Endothelial cell (in vitro differentiated cells): ENCODE results near the gene ZNF253. TPM values are rescaled to one million over a fixed set of nuclear protein-coding genes. Genes with fewer than 3 reads are reported as not detected.
"Not testable (repeated sequence)": the region's sequence is repeated elsewhere in the genome, so short reads cannot be mapped to it uniquely, and the experiment has no call there.

ENCODE experiments used
- DNase-seq: peaks from one replicate; pipeline ENCODE4 v3.0.0; 2021; ENCODE audit warnings: low spot score
- H3K27ac Mint-ChIP-seq: one replicate; pipeline ENCODE4 v1.8.0; 2021; ENCODE audit warnings: mixed read lengths, inconsistent platforms; ENCODE audit not compliant: unreplicated experiment
- H3K27me3 Mint-ChIP-seq: one replicate; pipeline ENCODE4 v1.8.0; 2021; ENCODE audit warnings: mild to moderate bottlenecking, moderate library complexity, mixed read lengths, inconsistent platforms; ENCODE audit not compliant: unreplicated experiment
- H3K36me3 Mint-ChIP-seq: one replicate; pipeline ENCODE4 v1.8.0; 2021; ENCODE audit warnings: mild to moderate bottlenecking, low read depth, mixed read lengths, inconsistent platforms; ENCODE audit not compliant: unreplicated experiment
- H3K4me1 Mint-ChIP-seq: one replicate; pipeline ENCODE4 v1.8.0; 2021; ENCODE audit warnings: mild to moderate bottlenecking, mixed read lengths, inconsistent platforms; ENCODE audit not compliant: unreplicated experiment
- H3K4me3 Mint-ChIP-seq: one replicate; pipeline ENCODE4 v1.8.0; 2021; ENCODE audit warnings: mild to moderate bottlenecking, mixed read lengths, inconsistent platforms; ENCODE audit not compliant: unreplicated experiment
- H3K9me3 Mint-ChIP-seq: one replicate; pipeline ENCODE4 v1.8.0; 2021; ENCODE audit warnings: mixed read lengths, inconsistent platforms; ENCODE audit not compliant: unreplicated experiment
- CTCF ChIP-seq: fragments of 200-600 bp; sonication (generic); IDR thresholded peaks from one replicate; pipeline ENCODE4 v1.5.0; 2021; ENCODE audit warnings: antibody characterized with exemption; ENCODE audit not compliant: unreplicated experiment
- total RNA-seq: library from RNA; stranded (reverse); fragmentation: NEBNext Ultra II Directional; extraction: Animal tissue kit (Norgen Biotek cat#: 25700); gene quantifications from one replicate; pipeline ENCODE4 v1.2.1, GENCODE V29; 2021; ENCODE audit not compliant: unreplicated experiment

ZNF253 gene
- total RNA-seq, 1 donor from 2014 or later = 23.3 TPM

- H3K9me3 Mint-ChIP-seq = peaks cover 12% of the 10 kb centered on the region
Observed at GRCh38 chr19:19821366-19821951, 44.2 kb upstream of the ZNF253 start, which contains the start of gene ZNF506. TSS of gene ZNF506 (minus strand) at chr19:19821750. CDS start at chr19:19821603, 147 bp downstream.

DNA sequence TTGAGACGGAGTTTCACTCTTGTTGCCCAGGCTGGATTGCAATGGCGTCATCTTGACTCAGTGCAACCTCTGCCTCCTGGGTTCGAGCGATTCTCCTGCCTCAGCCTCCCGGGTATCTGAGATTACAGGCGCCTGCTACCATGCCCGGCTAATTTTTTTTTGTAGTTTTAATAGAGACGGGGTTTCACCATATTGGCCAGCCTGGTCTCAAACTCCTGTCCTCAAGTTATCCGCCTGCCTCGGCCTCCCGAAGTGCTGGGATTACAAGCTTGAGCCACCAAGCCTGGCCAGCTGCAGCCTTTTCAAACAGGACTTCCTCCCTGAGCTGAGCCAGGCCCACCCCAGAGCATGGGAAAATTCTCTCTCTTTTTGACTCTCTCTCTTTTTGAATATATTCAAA lies 43.7 kb upstream of the ZNF253 start:
- peak overlapping the region; percentile 92 for H3K27ac Mint-ChIP-seq
- not testable (repeated sequence) for DNase-seq, H3K27me3 Mint-ChIP-seq, H3K36me3 Mint-ChIP-seq, H3K4me1 Mint-ChIP-seq
- H3K4me3 Mint-ChIP-seq = peak overlapping the region; percentile 88
- H3K9me3 Mint-ChIP-seq = peaks cover 12% of the 10 kb centered on the region

More at GRCh38 chr19:19821366-19821951, 44.2 kb upstream of the ZNF253 start, which contains the start of gene ZNF506:
- peaks cover 7% of the 10 kb centered on the region for H3K36me3 Mint-ChIP-seq
- H3K4me3 Mint-ChIP-seq = peak within 1 kb of the TSS; percentile 99
- peaks cover 1% of the 10 kb centered on the region for H3K27me3 Mint-ChIP-seq
- peak; percentile 91 for DNase-seq
- no peaks in the 10 kb centered on the region for H3K4me1 Mint-ChIP-seq
- TF ChIP-seq CTCF = no peak
- H3K27ac Mint-ChIP-seq = peak within 1 kb of the TSS; percentile 98

DNA sequence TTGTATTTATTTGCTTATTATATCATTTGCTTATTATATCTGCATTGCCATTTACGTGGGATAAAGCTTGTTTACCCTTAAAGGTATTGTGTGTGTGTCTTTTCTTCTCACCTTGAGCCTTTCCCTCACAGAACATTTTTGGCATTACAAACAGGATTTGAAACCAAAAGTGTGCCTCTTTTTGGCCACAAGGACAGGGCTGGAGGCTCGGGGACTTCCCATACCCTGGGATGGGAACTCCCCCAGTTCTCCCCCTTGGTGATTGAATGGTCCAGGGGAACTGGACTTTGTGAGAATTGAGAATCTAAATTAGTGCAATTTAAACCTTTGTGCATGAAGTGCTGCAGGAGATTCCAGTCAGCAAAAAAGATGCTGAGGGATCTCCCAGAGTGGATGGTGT lies 41.8 kb upstream of the ZNF253 start:
- TF ChIP-seq CTCF = no peak
- Mint-ChIP-seq H3K4me3 (no peak overlapping the region), H3K27ac (no peak overlapping the region), H3K9me3 (peaks cover 12% of the 10 kb centered on the region), H3K27me3 (peaks cover 2% of the 10 kb centered on the region), H3K4me1 (no peaks in the 10 kb centered on the region), H3K36me3 (peaks cover 22% of the 10 kb centered on the region)
- no peak for DNase-seq

DNA sequence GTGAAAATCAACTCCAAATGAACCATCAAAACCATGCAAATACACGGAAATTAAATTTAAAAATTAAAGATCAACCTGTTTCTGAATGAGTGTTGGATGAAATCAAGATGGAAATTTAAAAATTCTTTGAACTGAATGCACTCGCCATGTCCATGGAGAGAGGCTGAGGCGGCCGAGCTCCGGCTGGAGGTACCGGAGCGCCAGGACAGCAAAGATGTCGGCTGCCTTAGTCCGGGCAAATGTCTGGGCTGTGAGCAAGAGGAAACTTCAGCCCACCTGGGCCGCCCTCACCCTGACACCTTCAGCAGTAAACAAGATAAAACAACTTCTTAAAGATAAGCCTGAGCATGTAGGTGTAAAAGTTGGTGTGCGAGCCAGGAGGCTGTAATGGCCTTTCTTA lies 38.8 kb upstream of the ZNF253 start:
- Mint-ChIP-seq H3K4me1 (no peaks in the 10 kb centered on the region), H3K4me3 (no peak overlapping the region), H3K9me3 (peaks cover 31% of the 10 kb centered on the region), H3K36me3 (peaks cover 41% of the 10 kb centered on the region), H3K27ac (no peak overlapping the region), H3K27me3 (peaks cover 5% of the 10 kb centered on the region)
- DNase-seq = no peak
- no peak for TF ChIP-seq CTCF

DNA sequence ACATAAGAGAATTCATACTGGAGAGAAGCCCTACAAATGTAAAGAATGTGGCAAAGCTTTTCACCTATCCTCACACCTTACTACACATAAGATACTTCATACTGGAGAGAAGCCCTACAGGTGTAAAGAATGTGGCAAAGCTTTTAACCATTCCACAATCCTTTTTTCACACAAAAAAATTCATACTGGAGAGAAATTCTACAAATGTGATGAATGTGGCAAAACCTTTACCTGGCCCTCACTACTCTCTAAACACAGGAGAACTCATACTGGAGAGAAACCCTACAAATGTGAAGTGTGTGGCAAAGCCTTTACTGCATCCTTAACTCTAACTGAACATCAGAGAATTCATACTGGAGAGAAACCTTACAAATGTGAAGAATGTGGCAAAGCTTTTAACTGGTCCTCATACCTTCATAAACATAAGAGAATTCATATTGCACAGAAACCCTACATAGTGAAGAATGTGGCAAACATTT lies 30.1 kb upstream of the ZNF253 start:
- no peaks in the 10 kb centered on the region for H3K27me3 Mint-ChIP-seq
- no peak for DNase-seq
- TF ChIP-seq CTCF = no peak
- H3K4me3 Mint-ChIP-seq = no peak overlapping the region
- H3K4me1 Mint-ChIP-seq = no peaks in the 10 kb centered on the region
- peaks cover 25% of the 10 kb centered on the region for H3K9me3 Mint-ChIP-seq
- peaks cover 15% of the 10 kb centered on the region for H3K36me3 Mint-ChIP-seq
- H3K27ac Mint-ChIP-seq = no peak overlapping the region
